Tibial artery (tissue), 4 donors: ENCODE data around the gene A4GALT.
A peak's percentile ranks its signal among the peaks of the same experiment; 100 is the strongest.
"Not testable (repeated sequence)": the region's sequence is repeated elsewhere in the genome, so short reads cannot be mapped to it uniquely, and the experiment has no call there.

Experiments
- DNase-seq, 2 donors: peaks; one replicate each; pipeline ENCODE4 v3.0.0-alpha.2; 2019
- H3K27ac ChIP-seq, 2 donors: fragments of 200-600 bp; sonication (generic) in 1 of 2; 1 replicate in 1 of 2; 2 replicates in 1 of 2; pipeline ENCODE4 v1.5.1; 2018 to 2019; ENCODE audit warnings: mild to moderate bottlenecking in 1 of 2
- H3K27me3 ChIP-seq, 2 donors: fragments of 200-600 bp; sonication (generic) in 1 of 2; one replicate each; pipeline versions ENCODE4 v1.5.1 to v1.6.0; 2016 to 2019
- H3K36me3 ChIP-seq, 3 donors: fragments of 200-600 bp; sonication (generic) in 2 of 3; one replicate each; pipeline ENCODE4 v1.5.1; 2016 to 2019; ENCODE audit warnings: mild to moderate bottlenecking in 2 of 3
- H3K4me1 ChIP-seq, 4 donors: fragments of 200-600 bp; sonication (generic) in 2 of 4; 1 replicate in 3 of 4; 2 replicates in 1 of 4; pipeline ENCODE4 v1.5.1; 2016 to 2019
- H3K4me3 ChIP-seq, 2 donors: fragments of 200-600 bp; sonication (generic) in 1 of 2; 1 replicate in 1 of 2; 2 replicates in 1 of 2; pipeline ENCODE4 v1.5.1; 2018 to 2019; ENCODE audit warnings: mild to moderate bottlenecking in 2 of 2
- H3K9me3 ChIP-seq, 3 donors: fragments of 200-600 bp; sonication (generic) in 1 of 3; one replicate each; pipeline ENCODE4 v1.5.1; 2016 to 2019
- intact Hi-C: fragments of 100-400 bp; cut with DNase I; formaldehyde crosslinking; loops from one replicate; pipeline ENCODE4 v1.15.0; 2023; ENCODE audit warnings: low total_unique reads
- TF ChIP-seq, protein P1 (sequence below), 2 experiments: fragments of 200-600 bp in 1 of 2; fragments of 450-650 bp in 1 of 2; IDR thresholded peaks; one replicate each; pipeline ENCODE4 v1.5.1; 2017 to 2019; ENCODE audit warnings: antibody characterized with exemption in 2 of 2, mild to moderate bottlenecking in 1 of 2, moderate library complexity in 1 of 2

A4GALT gene

DNA sequence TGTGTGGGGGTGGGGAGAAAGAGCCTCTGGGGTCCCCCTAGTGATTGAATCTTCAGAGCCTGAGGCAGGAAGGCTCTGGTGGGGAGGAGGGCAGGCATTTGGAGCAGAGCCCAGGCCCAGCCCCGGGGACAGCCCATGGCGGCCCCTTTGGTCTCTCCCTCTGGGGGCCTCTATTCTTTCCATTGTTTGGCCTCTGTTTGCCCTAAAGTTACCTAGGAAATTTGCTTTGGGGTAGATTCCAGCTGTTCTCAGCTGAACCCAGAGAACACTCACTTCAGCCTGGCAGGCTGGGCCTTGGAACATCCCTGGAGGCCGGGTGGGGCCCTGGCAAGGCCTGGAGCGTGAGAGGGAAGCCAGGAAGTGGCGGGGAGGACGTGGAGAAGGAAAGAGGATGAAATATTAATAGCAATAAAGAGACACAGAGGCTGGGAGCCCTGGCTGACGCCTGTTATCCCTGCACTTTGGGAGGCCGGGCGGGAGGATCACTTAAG lies 22.9 kb upstream of the A4GALT start:
- peaks cover 0 to 22% (median 9%) of the 10 kb centered on the region in 4 donors for H3K4me1 ChIP-seq
- H3K27ac ChIP-seq: peak overlapping the region; percentile 58 to 76
- no peak overlapping the region for H3K4me3 ChIP-seq
- peak; percentile 89 to 97 for DNase-seq
- no peaks in the 10 kb centered on the region for H3K27me3 ChIP-seq
- TF ChIP-seq, protein P1, sequence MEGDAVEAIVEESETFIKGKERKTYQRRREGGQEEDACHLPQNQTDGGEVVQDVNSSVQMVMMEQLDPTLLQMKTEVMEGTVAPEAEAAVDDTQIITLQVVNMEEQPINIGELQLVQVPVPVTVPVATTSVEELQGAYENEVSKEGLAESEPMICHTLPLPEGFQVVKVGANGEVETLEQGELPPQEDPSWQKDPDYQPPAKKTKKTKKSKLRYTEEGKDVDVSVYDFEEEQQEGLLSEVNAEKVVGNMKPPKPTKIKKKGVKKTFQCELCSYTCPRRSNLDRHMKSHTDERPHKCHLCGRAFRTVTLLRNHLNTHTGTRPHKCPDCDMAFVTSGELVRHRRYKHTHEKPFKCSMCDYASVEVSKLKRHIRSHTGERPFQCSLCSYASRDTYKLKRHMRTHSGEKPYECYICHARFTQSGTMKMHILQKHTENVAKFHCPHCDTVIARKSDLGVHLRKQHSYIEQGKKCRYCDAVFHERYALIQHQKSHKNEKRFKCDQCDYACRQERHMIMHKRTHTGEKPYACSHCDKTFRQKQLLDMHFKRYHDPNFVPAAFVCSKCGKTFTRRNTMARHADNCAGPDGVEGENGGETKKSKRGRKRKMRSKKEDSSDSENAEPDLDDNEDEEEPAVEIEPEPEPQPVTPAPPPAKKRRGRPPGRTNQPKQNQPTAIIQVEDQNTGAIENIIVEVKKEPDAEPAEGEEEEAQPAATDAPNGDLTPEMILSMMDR (IDR thresholded peaks at IDR 0.05): peak; percentile 10 to 14
- intact Hi-C loops: no loop called here
- no peaks in the 10 kb centered on the region for H3K36me3 ChIP-seq
- no peaks in the 10 kb centered on the region for H3K9me3 ChIP-seq

DNA sequence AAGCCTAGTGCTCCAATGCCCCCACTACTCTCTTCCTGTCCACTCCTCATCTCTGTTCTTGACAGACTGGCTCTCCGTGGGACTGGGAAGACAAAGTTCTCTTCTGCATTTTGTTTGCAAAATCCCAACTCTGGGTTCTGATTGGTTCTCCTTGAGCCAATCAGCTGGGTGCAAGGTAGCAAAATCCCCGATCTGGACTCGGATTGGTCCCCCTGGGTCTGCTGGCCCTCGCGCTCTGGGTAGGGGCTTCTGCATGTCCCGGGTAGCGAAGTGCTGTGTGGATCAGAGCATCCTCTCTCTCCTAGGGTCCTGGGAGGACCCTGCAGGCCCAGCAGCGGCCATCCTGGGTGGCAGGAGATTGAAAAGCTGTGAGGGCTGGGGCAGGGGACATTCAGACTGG lies 22.3 kb upstream of the A4GALT start:
- Histone ChIP-seq H3K27ac (peak overlapping the region; percentile 58 to 76), H3K4me3 (no peak overlapping the region), H3K9me3 (no peaks in the 10 kb centered on the region), H3K36me3 (no peaks in the 10 kb centered on the region), H3K4me1 (peaks cover 0 to 17% (median 9%) of the 10 kb centered on the region in 4 donors), H3K27me3 (no peaks in the 10 kb centered on the region)
- DNase-seq: peak in 1 of 2 donors; percentile 28
- TF ChIP-seq, protein P1 (IDR thresholded peaks at IDR 0.05): no peak
- intact Hi-C loops: no loop called here

DNA sequence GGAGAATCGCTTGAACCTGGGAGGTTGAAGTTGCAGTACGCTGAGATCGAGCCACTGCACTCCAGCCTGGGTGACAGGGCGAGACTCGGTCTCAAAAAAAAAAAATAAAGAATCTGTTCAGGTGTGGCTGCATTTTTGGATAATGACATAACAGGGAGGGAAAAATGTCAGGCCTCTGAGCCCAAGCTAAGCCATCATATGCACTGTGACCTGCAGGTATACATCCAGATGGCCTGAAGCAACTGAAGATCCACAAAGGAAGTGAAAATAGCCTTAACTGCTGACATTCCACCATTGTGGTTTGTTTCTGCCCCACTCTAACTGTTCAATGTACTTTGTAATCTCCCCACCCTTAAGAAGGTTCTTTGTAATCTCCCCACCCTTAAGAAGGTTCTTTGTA lies 19.6 kb upstream of the A4GALT start:
- intact Hi-C loops, H3K36me3 ChIP-seq: not testable (repeated sequence)

DNA sequence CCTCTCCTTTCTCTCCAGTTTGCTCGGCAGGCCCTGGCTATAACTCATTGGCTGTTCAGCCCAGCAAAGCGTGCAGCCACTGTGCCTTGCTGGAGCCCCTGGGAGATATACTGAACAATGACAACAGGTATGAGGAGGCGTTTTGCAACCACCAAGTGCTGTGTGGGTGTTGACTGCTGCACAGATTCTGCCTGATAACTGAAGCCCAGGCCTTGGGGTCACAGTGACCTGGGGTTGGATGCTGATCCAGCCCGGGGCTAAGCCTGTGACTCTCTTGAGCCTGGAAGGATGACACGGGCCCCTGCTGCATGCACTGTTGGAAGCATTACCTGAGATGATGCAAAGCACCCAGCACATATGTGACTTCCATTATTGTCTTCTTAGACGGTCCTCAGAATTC lies 13.7 kb upstream of the A4GALT start:
- intact Hi-C loops: loop anchor here (10.0 kb wide), 1 partner anchor 110 kb away; no protein-coding TSS in a partner anchor
- Histone ChIP-seq H3K4me3 (no peak overlapping the region), H3K36me3 (no peaks in the 10 kb centered on the region), H3K27me3 (no peaks in the 10 kb centered on the region), H3K9me3 (no peaks in the 10 kb centered on the region), H3K4me1 (no peaks in the 10 kb centered on the region), H3K27ac (no peak overlapping the region)
- TF ChIP-seq, protein P1 (IDR thresholded peaks at IDR 0.05): no peak
- no peak for DNase-seq

More for the DNA sequence above, 19.6 kb upstream of the A4GALT start:
- H3K9me3 ChIP-seq, H3K27ac ChIP-seq, H3K27me3 ChIP-seq, DNase-seq, H3K4me3 ChIP-seq: not testable (repeated sequence)
- H3K4me1 ChIP-seq: peaks cover 0 to 17% (median 9%) of the 10 kb centered on the region in 4 donors

DNA sequence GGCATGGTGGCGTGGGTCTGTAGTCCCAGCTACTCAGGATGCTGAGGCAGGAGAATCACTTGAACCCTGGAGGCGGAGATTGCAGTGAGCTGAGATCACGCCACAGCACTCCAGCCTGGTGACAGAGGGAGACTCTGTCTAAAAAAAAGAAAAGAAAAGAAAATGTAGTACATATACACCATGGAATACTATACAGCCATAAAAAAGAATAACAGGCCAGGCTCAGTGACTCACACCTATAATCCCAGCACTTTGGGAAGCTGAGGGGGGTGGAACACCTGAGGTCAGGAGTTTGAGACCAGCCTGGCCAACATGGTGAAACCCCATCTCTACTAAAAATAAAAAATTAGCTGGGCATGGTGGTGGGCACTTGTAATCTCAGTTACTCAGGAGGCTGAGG lies 12.7 kb upstream of the A4GALT start:
- not testable (repeated sequence) for H3K27ac ChIP-seq, H3K4me1 ChIP-seq, H3K36me3 ChIP-seq, DNase-seq, H3K9me3 ChIP-seq, H3K4me3 ChIP-seq, H3K27me3 ChIP-seq
- intact Hi-C loops: loop anchor here (10.0 kb wide), 1 partner anchor 111 kb away; no protein-coding TSS in a partner anchor

DNA sequence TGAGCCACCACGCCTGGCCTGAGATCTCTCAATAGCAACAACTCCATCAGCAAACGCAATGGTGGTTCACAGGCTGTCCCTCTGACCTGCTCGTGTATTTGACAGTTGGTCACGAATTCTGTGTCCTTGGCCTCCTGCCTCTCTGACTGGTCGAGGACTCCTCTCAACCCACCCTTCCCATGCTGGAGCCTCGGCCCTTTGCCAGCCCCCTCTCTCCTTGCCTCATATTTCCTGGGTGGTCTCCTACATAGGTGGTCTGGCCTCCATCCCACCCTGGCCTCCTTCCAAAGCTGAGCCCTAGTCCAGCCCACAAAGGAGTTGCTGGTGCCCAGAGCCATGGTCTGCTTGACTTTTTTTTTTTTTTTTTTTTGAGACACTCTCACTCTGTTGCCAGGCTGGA lies 11.4 kb upstream of the A4GALT start:
- no peaks in the 10 kb centered on the region for H3K9me3 ChIP-seq
- H3K27ac ChIP-seq: no peak overlapping the region
- no peaks in the 10 kb centered on the region for H3K36me3 ChIP-seq
- H3K4me3 ChIP-seq: no peak overlapping the region
- H3K4me1 ChIP-seq: peaks cover 0 to 5% (median 0%) of the 10 kb centered on the region in 4 donors
- H3K27me3 ChIP-seq: no peaks in the 10 kb centered on the region
- intact Hi-C loops: loop anchor here (10.0 kb wide), 1 partner anchor 113 kb away; no protein-coding TSS in a partner anchor
- DNase-seq: no peak
- TF ChIP-seq, protein P1 (IDR thresholded peaks at IDR 0.05): no peak

DNA sequence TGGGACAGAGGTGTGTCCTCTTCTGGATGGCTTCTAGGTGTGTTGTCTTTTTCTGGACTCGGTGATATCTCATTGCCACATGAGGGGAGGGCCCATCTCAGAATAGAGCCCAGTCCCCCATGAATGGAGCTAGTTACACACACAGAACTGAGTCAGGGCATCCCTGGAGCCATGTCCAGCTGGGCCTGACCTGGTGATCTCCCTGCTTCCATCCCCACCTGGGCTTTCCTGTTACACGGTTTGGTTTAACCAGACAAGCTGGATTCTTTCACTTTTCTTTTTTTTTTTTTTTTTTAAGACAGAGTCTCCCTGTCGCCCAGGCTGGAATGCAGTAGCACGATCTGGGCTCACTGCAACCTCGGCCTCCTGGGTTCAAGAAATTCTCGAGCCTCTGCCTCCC lies 6.1 kb upstream of the A4GALT start:
- intact Hi-C loops: no loop called here
- DNase-seq: no peak
- no peaks in the 10 kb centered on the region for H3K27me3 ChIP-seq
- TF ChIP-seq, protein P1 (IDR thresholded peaks at IDR 0.05): no peak
- no peaks in the 10 kb centered on the region for H3K36me3 ChIP-seq
- H3K4me1 ChIP-seq: peaks cover 0 to 11% (median 0%) of the 10 kb centered on the region in 4 donors
- peak overlapping the region; percentile 25 to 29 for H3K27ac ChIP-seq
- H3K4me3 ChIP-seq: no peak overlapping the region
- H3K9me3 ChIP-seq: no peaks in the 10 kb centered on the region
